Activated naive CD8-positive, alpha-beta T cell (primary cell): ENCODE results near the gene HYOU1.
"Not testable (repeated sequence)": the region's sequence is repeated elsewhere in the genome, so short reads cannot be mapped to it uniquely, and the experiment has no call there.

ENCODE experiments used
- H3K27ac Mint-ChIP-seq: one replicate; pipeline ENCODE4 v1.8.0; 2021; ENCODE audit warnings: mixed read lengths
- H3K27me3 Mint-ChIP-seq: one replicate; pipeline ENCODE4 v1.8.0; 2021; ENCODE audit warnings: mixed read lengths
- H3K36me3 Mint-ChIP-seq: one replicate; pipeline ENCODE4 v1.8.0; 2021; ENCODE audit warnings: mixed read lengths
- H3K4me1 Mint-ChIP-seq: one replicate; pipeline ENCODE4 v1.8.0; 2021; ENCODE audit warnings: low read depth, mixed read lengths
- H3K4me3 Mint-ChIP-seq: one replicate; pipeline ENCODE4 v1.8.0; 2021; ENCODE audit warnings: mild to moderate bottlenecking, mixed read lengths
- H3K9me3 Mint-ChIP-seq: one replicate; pipeline ENCODE4 v1.8.0; 2021; ENCODE audit warnings: low read depth, mixed read lengths

HYOU1 gene

GRCh38 chr11:119057000-119057769 lies at the start of gene HYOU1:
Gene HYOU1 (minus strand): TSS chr11:119057205. CDS start chr11:119056160, 1,045 bp downstream.
- H3K4me1 Mint-ChIP-seq: peaks cover 29% of the 10 kb centered on the region

GRCh38 chr11:119103793-119104192 lies 46.8 kb upstream of the HYOU1 start:
- Mint-ChIP-seq H3K4me3 (peak overlapping the region; percentile 98), H3K27me3 (no peaks in the 10 kb centered on the region), H3K4me1 (peaks cover 48% of the 10 kb centered on the region), H3K9me3 (no peaks in the 10 kb centered on the region), H3K36me3 (peaks cover 3% of the 10 kb centered on the region), H3K27ac (peak overlapping the region; percentile 81)

More at GRCh38 chr11:119057000-119057769, at the start of gene HYOU1:
- Mint-ChIP-seq H3K9me3 (no peaks in the 10 kb centered on the region), H3K27me3 (no peaks in the 10 kb centered on the region), H3K27ac (peak within 1 kb of the TSS; percentile 96), H3K36me3 (peaks cover 11% of the 10 kb centered on the region), H3K4me3 (peak within 1 kb of the TSS; percentile 96)

GRCh38 chr11:119103161-119103664 lies 46.2 kb upstream of the HYOU1 start:
- H3K27ac Mint-ChIP-seq: peak overlapping the region; percentile 100
- H3K27me3 Mint-ChIP-seq, H3K9me3 Mint-ChIP-seq, H3K36me3 Mint-ChIP-seq: not testable (repeated sequence)
- H3K4me3 Mint-ChIP-seq: peak overlapping the region; percentile 98
- peaks cover 46% of the 10 kb centered on the region for H3K4me1 Mint-ChIP-seq

- peaks cover 44% of the 10 kb centered on the region for H3K4me1 Mint-ChIP-seq
- H3K27me3 Mint-ChIP-seq: no peaks in the 10 kb centered on the region
- no peaks in the 10 kb centered on the region for H3K9me3 Mint-ChIP-seq
- peak within 1 kb of the TSS; percentile 100 for H3K27ac Mint-ChIP-seq
- H3K4me3 Mint-ChIP-seq: peak within 1 kb of the TSS; percentile 98
- peaks cover 4% of the 10 kb centered on the region for H3K36me3 Mint-ChIP-seq
Measured at GRCh38 chr11:119101759-119102423, 44.9 kb upstream of the HYOU1 start, which contains the start of gene DPAGT1. Gene DPAGT1 (minus strand): TSS chr11:119101853. CDS start chr11:119101655, 198 bp downstream.

GRCh38 chr11:119100994-119101758 lies 44.2 kb upstream of the HYOU1 start:
- H3K27me3 Mint-ChIP-seq: no peaks in the 10 kb centered on the region
- peak overlapping the region; percentile 98 for H3K4me3 Mint-ChIP-seq
- H3K4me1 Mint-ChIP-seq: peaks cover 38% of the 10 kb centered on the region
- no peaks in the 10 kb centered on the region for H3K9me3 Mint-ChIP-seq
- H3K36me3 Mint-ChIP-seq: peaks cover 8% of the 10 kb centered on the region
- peak overlapping the region; percentile 100 for H3K27ac Mint-ChIP-seq

GRCh38 chr11:119100246-119100970 lies 43.4 kb upstream of the HYOU1 start:
- Mint-ChIP-seq H3K9me3 (no peaks in the 10 kb centered on the region), H3K27ac (peak overlapping the region; percentile 100), H3K27me3 (no peaks in the 10 kb centered on the region), H3K36me3 (peaks cover 8% of the 10 kb centered on the region), H3K4me3 (peak overlapping the region; percentile 98), H3K4me1 (peaks cover 43% of the 10 kb centered on the region)

- peaks cover 8% of the 10 kb centered on the region for H3K36me3 Mint-ChIP-seq
Measured at GRCh38 chr11:119099711-119100110, 42.7 kb upstream of the HYOU1 start.

GRCh38 chr11:119095066-119095880 lies 38.3 kb upstream of the HYOU1 start:
- peaks cover 8% of the 10 kb centered on the region for H3K36me3 Mint-ChIP-seq
- H3K4me3 Mint-ChIP-seq: peak overlapping the region; percentile 91
- H3K27ac Mint-ChIP-seq: peak overlapping the region; percentile 87
- no peaks in the 10 kb centered on the region for H3K9me3 Mint-ChIP-seq
- peaks cover 32% of the 10 kb centered on the region for H3K4me1 Mint-ChIP-seq
- no peaks in the 10 kb centered on the region for H3K27me3 Mint-ChIP-seq

More at GRCh38 chr11:119099711-119100110, 42.7 kb upstream of the HYOU1 start:
- peaks cover 40% of the 10 kb centered on the region for H3K4me1 Mint-ChIP-seq
- H3K27me3 Mint-ChIP-seq: no peaks in the 10 kb centered on the region
- H3K27ac Mint-ChIP-seq: peak overlapping the region; percentile 100
- no peaks in the 10 kb centered on the region for H3K9me3 Mint-ChIP-seq
- H3K4me3 Mint-ChIP-seq: peak overlapping the region; percentile 98

GRCh38 chr11:119094816-119095065 lies 37.7 kb upstream of the HYOU1 start:
- peak overlapping the region; percentile 87 for H3K27ac Mint-ChIP-seq
- no peaks in the 10 kb centered on the region for H3K9me3 Mint-ChIP-seq
- peak overlapping the region; percentile 91 for H3K4me3 Mint-ChIP-seq
- H3K27me3 Mint-ChIP-seq: no peaks in the 10 kb centered on the region
- peaks cover 26% of the 10 kb centered on the region for H3K4me1 Mint-ChIP-seq
- peaks cover 6% of the 10 kb centered on the region for H3K36me3 Mint-ChIP-seq

- Mint-ChIP-seq H3K4me1 (peaks cover 26% of the 10 kb centered on the region), H3K4me3 (peak overlapping the region; percentile 92), H3K27ac (peak overlapping the region; percentile 87), H3K27me3 (no peaks in the 10 kb centered on the region), H3K36me3 (peaks cover 5% of the 10 kb centered on the region), H3K9me3 (no peaks in the 10 kb centered on the region)
Measured at GRCh38 chr11:119093942-119094815, 37.2 kb upstream of the HYOU1 start.

- peak overlapping the region; percentile 66 for H3K27ac Mint-ChIP-seq
- peaks cover 8% of the 10 kb centered on the region for H3K36me3 Mint-ChIP-seq
- peaks cover 20% of the 10 kb centered on the region for H3K4me1 Mint-ChIP-seq
- H3K27me3 Mint-ChIP-seq: no peaks in the 10 kb centered on the region
- no peaks in the 10 kb centered on the region for H3K9me3 Mint-ChIP-seq
- H3K4me3 Mint-ChIP-seq: peak overlapping the region; percentile 92
Measured at GRCh38 chr11:119092880-119093842, 36.2 kb upstream of the HYOU1 start.
